NT2/D1 (cell line): Measurements from ENCODE around the gene HEBP1.

Experiments
- SUZ12 ChIP-seq: IDR thresholded peaks from 2 replicates; pipeline ENCODE4 v1.6.1; 2011; ENCODE audit not compliant: insufficient read length, insufficient read depth; ENCODE audit errors: extremely low read depth
- YY1 ChIP-seq: IDR thresholded peaks from 2 replicates; pipeline ENCODE4 v1.6.1; 2011; ENCODE audit not compliant: insufficient read length, insufficient read depth
- ZNF274 ChIP-seq: IDR thresholded peaks from 2 replicates; pipeline ENCODE4 v1.6.1; 2011; ENCODE audit warnings: mild to moderate bottlenecking, low read depth, low read length

DNA sequence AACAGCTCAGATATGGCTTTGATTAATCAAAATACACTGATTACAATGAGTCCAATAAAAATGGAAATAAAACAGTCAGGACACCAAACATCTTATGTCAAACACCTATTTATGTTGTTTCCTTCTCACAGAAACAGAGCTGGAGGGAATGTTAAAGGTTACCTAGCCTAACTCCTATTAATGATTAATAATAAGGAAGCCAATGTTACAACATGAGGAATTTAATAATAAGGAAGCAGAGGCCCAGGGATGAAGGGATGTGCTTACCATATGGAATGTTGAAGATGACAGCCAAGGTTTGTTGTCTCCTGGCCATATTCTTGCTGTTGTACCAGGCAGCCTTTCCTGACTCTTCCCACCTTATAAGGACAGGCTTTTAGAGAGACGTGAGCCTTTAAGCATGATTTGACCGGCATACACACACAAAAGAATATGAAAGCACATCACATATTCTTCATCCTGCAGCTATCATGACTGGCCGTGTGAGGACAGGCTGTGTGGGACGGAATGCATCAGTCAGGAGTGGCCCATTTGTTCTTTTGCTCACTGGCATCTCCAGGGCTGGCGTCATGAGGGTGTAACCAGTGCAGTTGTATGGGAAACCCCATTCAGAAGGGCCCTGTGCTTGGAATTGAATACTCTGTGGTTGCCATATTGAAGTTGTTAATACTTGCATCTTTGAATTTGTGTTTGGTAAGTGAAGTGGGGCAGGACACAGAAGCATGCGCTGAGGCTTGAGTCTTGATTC, 45.0 kb downstream of the HEBP1 start:
- TF ChIP-seq ZNF274 = no peak
- no peak for TF ChIP-seq YY1
- TF ChIP-seq SUZ12 = no peak
